ENCODE results near the gene FXYD1.

- no peak for TF ChIP-seq CTCF (IDR thresholded peaks at IDR 0.05)
- TF ChIP-seq TCF7L2 (IDR thresholded peaks at IDR 0.05; ENCODE audit: low read depth, low read length) = no peak
- TF ChIP-seq SIN3A (IDR thresholded peaks at IDR 0.05; ENCODE audit: borderline replicate concordance, insufficient read depth, low read depth, low read length) = no peak
- no peak for TF ChIP-seq POLR2AphosphoS5 (IDR thresholded peaks at IDR 0.05; ENCODE audit: low read depth, low read length)
Measured at GRCh38 chr19:35136977-35137702, 1.5 kb upstream of the FXYD1 start.

Measured in Panc1 (cell line).